IPS-18a (cell line): ENCODE results near the gene PRRG2.

ENCODE experiments used
- H3K27ac ChIP-seq: one replicate; pipeline ENCODE4 v1.5.1; 2013; ENCODE audit warnings: low read length
- H3K27me3 ChIP-seq: one replicate; pipeline ENCODE4 v1.6.1; 2013; ENCODE audit warnings: mild to moderate bottlenecking, low read length; ENCODE audit not compliant: control insufficient read depth, insufficient read depth
- H3K36me3 ChIP-seq: one replicate; pipeline ENCODE4 v1.6.1; 2013; ENCODE audit warnings: low read depth, low read length; ENCODE audit not compliant: control insufficient read depth
- H3K4me1 ChIP-seq: one replicate; pipeline ENCODE4 v1.6.1; 2013; ENCODE audit warnings: low read depth, low read length; ENCODE audit not compliant: control insufficient read depth
- H3K4me3 ChIP-seq: one replicate; pipeline ENCODE4 v1.5.1; 2013; ENCODE audit warnings: low read length
- H3K9ac ChIP-seq: one replicate; pipeline ENCODE4 v1.6.1; 2013; ENCODE audit warnings: mild to moderate bottlenecking, low read length, moderate library complexity
- H3K9me3 ChIP-seq: one replicate; pipeline ENCODE4 v1.6.1; 2013; ENCODE audit warnings: low read depth, low read length; ENCODE audit not compliant: control insufficient read depth

The PRRG2 gene

GRCh38 chr19:49597703-49597974 lies 16.5 kb downstream of the PRRG2 start:
- Histone ChIP-seq H3K36me3 (peaks cover 64% of the 10 kb centered on the region), H3K4me1 (peaks cover 7% of the 10 kb centered on the region), H3K27ac (no peak overlapping the region), H3K27me3 (no peaks in the 10 kb centered on the region), H3K4me3 (no peak overlapping the region), H3K9ac (no peak overlapping the region), H3K9me3 (no peaks in the 10 kb centered on the region)

- H3K9ac ChIP-seq = no peak overlapping the region
- H3K27ac ChIP-seq = no peak overlapping the region
- H3K27me3 ChIP-seq = no peaks in the 10 kb centered on the region
- H3K4me1 ChIP-seq = no peaks in the 10 kb centered on the region
- peaks cover 70% of the 10 kb centered on the region for H3K36me3 ChIP-seq
- H3K9me3 ChIP-seq = no peaks in the 10 kb centered on the region
- H3K4me3 ChIP-seq = no peak overlapping the region
These were observed 18.5 kb downstream of the PRRG2 start for GRCh38 chr19:49599378-49600295.

- peaks cover 68% of the 10 kb centered on the region for H3K36me3 ChIP-seq
- no peaks in the 10 kb centered on the region for H3K9me3 ChIP-seq
- H3K4me1 ChIP-seq = no peaks in the 10 kb centered on the region
- H3K9ac ChIP-seq = no peak overlapping the region
- no peak overlapping the region for H3K4me3 ChIP-seq
- no peak overlapping the region for H3K27ac ChIP-seq
- H3K27me3 ChIP-seq = no peaks in the 10 kb centered on the region
These were observed 20.4 kb downstream of the PRRG2 start for GRCh38 chr19:49601482-49602038.

- no peaks in the 10 kb centered on the region for H3K27me3 ChIP-seq
- no peaks in the 10 kb centered on the region for H3K4me1 ChIP-seq
- no peaks in the 10 kb centered on the region for H3K9me3 ChIP-seq
- no peak overlapping the region for H3K9ac ChIP-seq
- no peak overlapping the region for H3K4me3 ChIP-seq
- peaks cover 76% of the 10 kb centered on the region for H3K36me3 ChIP-seq
- no peak overlapping the region for H3K27ac ChIP-seq
These were observed 21.7 kb downstream of the PRRG2 start for GRCh38 chr19:49602806-49603205.

- Histone ChIP-seq H3K4me1 (no peaks in the 10 kb centered on the region), H3K27ac (no peak overlapping the region), H3K4me3 (no peak overlapping the region), H3K9me3 (no peaks in the 10 kb centered on the region), H3K36me3 (peaks cover 75% of the 10 kb centered on the region), H3K27me3 (no peaks in the 10 kb centered on the region), H3K9ac (no peak overlapping the region)
These were observed 24.5 kb downstream of the PRRG2 start for GRCh38 chr19:49605605-49606004.

GRCh38 chr19:49609499-49610092 lies 28.5 kb downstream of the PRRG2 start:
- Histone ChIP-seq H3K36me3 (peaks cover 55% of the 10 kb centered on the region), H3K27me3 (no peaks in the 10 kb centered on the region), H3K4me1 (no peaks in the 10 kb centered on the region), H3K9ac (no peak overlapping the region), H3K4me3 (no peak overlapping the region), H3K9me3 (no peaks in the 10 kb centered on the region), H3K27ac (no peak overlapping the region)

GRCh38 chr19:49613374-49613773 lies 32.3 kb downstream of the PRRG2 start:
- Histone ChIP-seq H3K9ac (no peak overlapping the region), H3K4me1 (no peaks in the 10 kb centered on the region), H3K27me3 (no peaks in the 10 kb centered on the region), H3K36me3 (peaks cover 58% of the 10 kb centered on the region), H3K9me3 (no peaks in the 10 kb centered on the region), H3K4me3 (no peak overlapping the region), H3K27ac (no peak overlapping the region)

GRCh38 chr19:49614096-49614833 lies 33.1 kb downstream of the PRRG2 start:
- H3K4me1 ChIP-seq = no peaks in the 10 kb centered on the region
- peaks cover 50% of the 10 kb centered on the region for H3K36me3 ChIP-seq
- no peaks in the 10 kb centered on the region for H3K27me3 ChIP-seq
- H3K9ac ChIP-seq = no peak overlapping the region
- no peak overlapping the region for H3K27ac ChIP-seq
- no peak overlapping the region for H3K4me3 ChIP-seq
- H3K9me3 ChIP-seq = no peaks in the 10 kb centered on the region

- no peaks in the 10 kb centered on the region for H3K9me3 ChIP-seq
- no peaks in the 10 kb centered on the region for H3K4me1 ChIP-seq
- peaks cover 46% of the 10 kb centered on the region for H3K36me3 ChIP-seq
- H3K27ac ChIP-seq = no peak overlapping the region
- no peak overlapping the region for H3K4me3 ChIP-seq
- no peak overlapping the region for H3K9ac ChIP-seq
- H3K27me3 ChIP-seq = no peaks in the 10 kb centered on the region
These were observed 34.7 kb downstream of the PRRG2 start for GRCh38 chr19:49615861-49616260.

GRCh38 chr19:49616532-49616931 lies 35.4 kb downstream of the PRRG2 start:
- H3K4me3 ChIP-seq = no peak overlapping the region
- peaks cover 48% of the 10 kb centered on the region for H3K36me3 ChIP-seq
- H3K27ac ChIP-seq = no peak overlapping the region
- no peaks in the 10 kb centered on the region for H3K9me3 ChIP-seq
- H3K4me1 ChIP-seq = no peaks in the 10 kb centered on the region
- H3K9ac ChIP-seq = no peak overlapping the region
- H3K27me3 ChIP-seq = no peaks in the 10 kb centered on the region

GRCh38 chr19:49616945-49617344 lies 35.8 kb downstream of the PRRG2 start:
- Histone ChIP-seq H3K36me3 (peaks cover 52% of the 10 kb centered on the region), H3K4me3 (no peak overlapping the region), H3K4me1 (no peaks in the 10 kb centered on the region), H3K27ac (no peak overlapping the region), H3K9me3 (no peaks in the 10 kb centered on the region), H3K27me3 (no peaks in the 10 kb centered on the region), H3K9ac (no peak overlapping the region)
